ENCODE data around the gene CLTCL1. TPM values are rescaled to one million over a fixed set of nuclear protein-coding genes. Genes with fewer than 3 reads are reported as not detected.

The CLTCL1 gene
- total RNA-seq (2021; ENCODE audit: unreplicated experiment) (11.9 TPM), Bru-seq, nascent RNA (percentile 61 among the genes with signal in this experiment), BruChase-seq, experiment 1, labeled RNA remaining after a 2-hour chase (percentile 59 among the genes with signal in this experiment), BruChase-seq, experiment 2, labeled RNA remaining after a 6-hour chase (percentile 56 among the genes with signal in this experiment)
- 13.1 TPM for polyA plus RNA-seq (2012; ENCODE audit: insufficient read length)
- long read RNA-seq, full-length matches to known transcripts: 10 of 26 reads
- long read RNA-seq, partial matches to known transcripts: 4 of 26 reads
- long read RNA-seq, other reads (novel, unspliced or antisense): 12 of 26 reads

GRCh38 chr22:19291580-19292457 is at the start of gene CLTCL1:
Gene CLTCL1 (minus strand): TSS chr22:19291719. CDS start chr22:19291641, 78 bp downstream.
- in situ Hi-C loops (cut with HindIII; ENCODE audit: low pct_unique_long_range_greater_than_20kb, low sequenced_read_pairs) (no loop called here), intact Hi-C loops (cut with micrococcal nuclease; ENCODE audit: unreplicated experiment) (loop anchor here (10.0 kb wide), 1 partner anchor 217 kb away; no protein-coding TSS in a partner anchor)
- peaks cover 9% of the 10 kb centered on the region for H3K4me1 ChIP-seq (ENCODE audit: control insufficient read depth, insufficient read depth, low read length)
- POLR2A ChIA-PET: no interaction called here
- H3K36me3 ChIP-seq (ENCODE audit: control insufficient read depth, insufficient read depth, low read length): no peaks in the 10 kb centered on the region
- no peak for DNase-seq (ENCODE audit: low read depth, low spot score)
- H3K9me3 ChIP-seq (ENCODE audit: control insufficient read depth, insufficient read depth, low read depth, low read length): no peaks in the 10 kb centered on the region
- no TSS peak for BruUV-seq (replicated peaks)
- TF ChIP-seq SIN3A (IDR thresholded peaks at IDR 0.05; ENCODE audit: borderline replicate concordance, insufficient read depth, low read depth, low read length) (no peak), POLR2AphosphoS5 (IDR thresholded peaks at IDR 0.05; ENCODE audit: low read depth, low read length) (no peak; the same call in 1 of the 2 replicates), TCF7L2 (IDR thresholded peaks at IDR 0.05; ENCODE audit: low read depth, low read length) (no peak), REST (IDR thresholded peaks at IDR 0.05; ENCODE audit: insufficient read depth in 1 of 2, low read depth in 2 of 2, low read length in 1 of 2) (no peak), CTCF (IDR thresholded peaks at IDR 0.05) (no peak)
- H3K27me3 ChIP-seq (ENCODE audit: control insufficient read depth, insufficient read depth, low read length): no peaks in the 10 kb centered on the region
- CTCF ChIA-PET: no interaction called here
- ATAC-seq: peak; percentile 84
- H3K4me3 ChIP-seq (ENCODE audit: low read depth in 2 of 2, low read length in 2 of 2): peak within 1 kb of the TSS; percentile 75 to 88
- H3K27ac ChIP-seq (ENCODE audit: low read length): peak within 1 kb of the TSS; percentile 86

- Histone ChIP-seq H3K4me3 (ENCODE audit: low read depth in 2 of 2, low read length in 2 of 2) (no peak overlapping the region), H3K4me1 (ENCODE audit: control insufficient read depth, insufficient read depth, low read length) (no peaks in the 10 kb centered on the region), H3K27me3 (ENCODE audit: control insufficient read depth, insufficient read depth, low read length) (no peaks in the 10 kb centered on the region), H3K27ac (ENCODE audit: low read length) (no peak overlapping the region), H3K36me3 (ENCODE audit: control insufficient read depth, insufficient read depth, low read length) (no peaks in the 10 kb centered on the region; the same call in 1 of the 2 replicates), H3K9me3 (ENCODE audit: control insufficient read depth, insufficient read depth, low read depth, low read length) (0 out of 2 replicates have a peak, but pooled peaks cover 4% of the 10 kb centered on the region)
- DNase-seq (ENCODE audit: low read depth, low spot score): no peak
- no TSS peak for BruUV-seq (replicated peaks)
- CTCF ChIA-PET: no interaction called here
- in situ Hi-C loops (cut with HindIII; ENCODE audit: low pct_unique_long_range_greater_than_20kb, low sequenced_read_pairs): no loop called here
- POLR2A ChIA-PET: no interaction called here
- intact Hi-C loops (cut with micrococcal nuclease; ENCODE audit: unreplicated experiment): no loop called here
- no peak for ATAC-seq
- TF ChIP-seq POLR2AphosphoS5 (IDR thresholded peaks at IDR 0.05; ENCODE audit: low read depth, low read length): no peak
- no peak for TF ChIP-seq TCF7L2 (IDR thresholded peaks at IDR 0.05; ENCODE audit: low read depth, low read length)
- no peak for TF ChIP-seq SIN3A (IDR thresholded peaks at IDR 0.05; ENCODE audit: borderline replicate concordance, insufficient read depth, low read depth, low read length)
- no peak for TF ChIP-seq CTCF (IDR thresholded peaks at IDR 0.05)
- TF ChIP-seq REST (IDR thresholded peaks at IDR 0.05; ENCODE audit: insufficient read depth in 1 of 2, low read depth in 2 of 2, low read length in 1 of 2): no peak
Observed at GRCh38 chr22:19337137-19337536, 45.6 kb upstream of the CLTCL1 start.
